Stimulated activated CD8-positive, alpha-beta memory T cell treated with anti-CD3 and anti-CD28 coated beads, Interleukin-2, amount 100 ng/mL, for 1 hour (primary cell): ENCODE results near the gene NECTIN4.
"Not testable (repeated sequence)": the region's sequence is repeated elsewhere in the genome, so short reads cannot be mapped to it uniquely, and the experiment has no call there.

Experiments used
- DNase-seq, 2 donors: peaks; one replicate each; pipeline ENCODE4 v3.0.0-alpha.2; 2020; ENCODE audit warnings: low read depth in 2 of 2

NECTIN4 gene

DNA sequence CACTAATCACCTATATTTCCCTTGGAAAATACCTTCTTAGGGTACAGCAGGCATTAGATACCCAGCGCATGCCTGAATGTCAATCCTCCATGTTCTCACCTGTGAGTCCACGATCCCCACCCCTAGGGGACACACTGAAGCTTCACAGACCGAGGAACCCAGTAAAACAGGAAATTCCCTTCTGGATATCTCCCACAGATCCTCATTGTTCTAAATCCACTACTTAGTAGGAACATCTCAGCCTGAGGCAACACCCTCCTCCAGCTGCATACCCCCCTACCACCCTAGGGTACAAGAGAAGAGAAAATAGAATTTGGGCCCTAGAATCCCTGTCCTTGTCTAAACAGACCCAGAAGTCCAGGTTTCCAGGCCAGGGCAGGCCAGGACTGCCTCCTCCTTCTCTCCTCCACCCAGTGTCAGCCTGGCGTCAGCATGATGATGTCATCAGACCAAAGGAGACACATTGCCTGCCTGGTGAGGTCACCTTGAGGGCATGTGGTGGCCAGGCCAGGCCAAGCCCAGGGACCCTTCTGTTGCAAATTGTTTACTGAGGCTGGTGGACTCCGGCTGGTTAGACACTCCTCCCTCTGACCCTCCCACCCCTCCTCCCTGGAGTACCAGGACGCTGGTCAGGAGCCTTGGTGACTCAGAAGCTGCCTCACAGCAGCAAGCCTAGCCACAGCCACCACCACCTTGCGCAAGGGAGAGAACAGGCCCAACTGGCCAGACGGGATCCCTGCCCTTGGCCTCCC lies 6.2 kb downstream of the NECTIN4 start:
- DNase-seq, result no peak

DNA sequence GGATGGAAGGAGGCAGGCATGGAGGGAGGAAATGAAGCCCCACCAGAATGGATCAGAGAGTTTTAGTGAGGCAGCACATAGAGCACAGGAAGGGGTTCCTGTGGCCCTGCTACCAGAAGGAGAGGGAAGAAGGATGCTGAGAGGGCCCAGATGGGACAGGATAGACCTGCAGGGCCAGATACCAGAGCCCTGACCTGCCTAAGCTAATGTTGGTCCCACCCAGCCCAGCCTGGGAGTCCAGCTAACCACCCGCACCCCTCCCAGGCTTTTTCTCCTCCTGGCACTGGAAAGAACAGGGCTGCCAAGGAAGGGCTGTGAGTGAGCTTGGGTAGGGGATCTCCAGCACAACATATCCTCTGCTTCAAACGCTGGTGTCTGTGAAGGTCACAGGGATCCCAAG lies 6.9 kb downstream of the NECTIN4 start:
- no peak for DNase-seq

DNA sequence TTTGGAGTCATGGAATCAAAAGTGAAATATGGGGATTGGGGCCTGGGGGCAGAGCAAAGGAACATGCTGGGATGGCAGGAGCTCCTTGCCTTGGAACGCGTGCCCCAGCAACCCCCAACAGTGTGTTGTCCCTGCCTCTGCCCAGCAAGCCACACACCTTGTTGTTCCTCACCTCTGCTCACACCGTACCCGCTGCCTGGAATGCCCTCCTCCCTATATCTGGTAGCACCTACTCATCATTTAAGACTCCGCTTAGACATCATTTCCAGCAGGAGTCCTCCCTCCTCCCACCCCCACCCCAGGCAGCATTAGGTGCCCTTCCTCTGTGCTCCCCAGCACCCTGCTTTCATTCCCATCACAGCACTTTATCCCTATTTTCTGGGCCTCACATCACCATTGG lies 7.8 kb downstream of the NECTIN4 start:
- DNase-seq, result no peak

DNA sequence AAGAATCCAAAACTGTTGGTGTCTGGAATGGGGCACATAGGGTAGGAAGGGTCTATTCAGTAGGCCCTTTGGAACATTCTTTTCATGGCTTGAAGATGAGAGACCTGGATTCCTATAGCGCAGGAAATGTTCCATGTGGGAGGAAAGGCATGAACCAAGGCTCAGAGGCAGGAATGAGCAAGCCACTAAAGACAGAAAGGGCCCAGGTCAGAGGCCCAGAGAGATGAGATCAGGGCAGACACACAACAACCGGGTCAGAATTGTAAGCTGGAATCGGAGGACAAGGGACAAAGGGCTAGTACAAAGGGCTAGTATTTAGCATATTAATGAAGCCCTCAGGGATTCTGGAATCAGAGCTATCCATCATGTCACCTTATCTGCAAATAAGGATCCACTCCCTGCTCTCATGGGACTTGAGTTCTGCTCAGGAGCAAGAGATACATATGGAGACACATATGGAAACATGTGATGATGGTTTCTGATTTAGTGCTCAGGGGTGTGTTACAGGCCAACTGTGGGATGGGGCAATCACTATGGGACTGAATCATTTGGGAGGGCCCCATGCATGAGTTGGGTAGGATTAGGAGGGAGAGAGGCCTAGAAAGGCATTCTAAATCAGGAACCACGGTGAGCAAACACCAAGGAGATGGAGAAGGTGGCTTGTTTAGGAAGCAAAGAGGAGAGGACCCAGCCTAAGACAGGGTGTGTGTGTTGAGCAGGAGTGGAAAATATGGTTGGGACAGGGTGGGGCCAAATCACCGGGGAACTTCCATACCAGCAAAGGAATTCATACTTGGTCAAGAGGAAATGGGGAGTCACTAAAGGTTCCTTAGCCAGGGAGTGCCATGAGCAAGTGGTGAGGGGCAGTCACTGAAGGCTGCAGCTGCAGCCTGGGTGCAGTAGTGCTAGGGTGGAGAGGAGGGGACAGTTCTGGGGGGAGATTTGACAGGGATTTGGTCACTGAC lies 8.6 kb downstream of the NECTIN4 start:
- DNase-seq, result no peak

DNA sequence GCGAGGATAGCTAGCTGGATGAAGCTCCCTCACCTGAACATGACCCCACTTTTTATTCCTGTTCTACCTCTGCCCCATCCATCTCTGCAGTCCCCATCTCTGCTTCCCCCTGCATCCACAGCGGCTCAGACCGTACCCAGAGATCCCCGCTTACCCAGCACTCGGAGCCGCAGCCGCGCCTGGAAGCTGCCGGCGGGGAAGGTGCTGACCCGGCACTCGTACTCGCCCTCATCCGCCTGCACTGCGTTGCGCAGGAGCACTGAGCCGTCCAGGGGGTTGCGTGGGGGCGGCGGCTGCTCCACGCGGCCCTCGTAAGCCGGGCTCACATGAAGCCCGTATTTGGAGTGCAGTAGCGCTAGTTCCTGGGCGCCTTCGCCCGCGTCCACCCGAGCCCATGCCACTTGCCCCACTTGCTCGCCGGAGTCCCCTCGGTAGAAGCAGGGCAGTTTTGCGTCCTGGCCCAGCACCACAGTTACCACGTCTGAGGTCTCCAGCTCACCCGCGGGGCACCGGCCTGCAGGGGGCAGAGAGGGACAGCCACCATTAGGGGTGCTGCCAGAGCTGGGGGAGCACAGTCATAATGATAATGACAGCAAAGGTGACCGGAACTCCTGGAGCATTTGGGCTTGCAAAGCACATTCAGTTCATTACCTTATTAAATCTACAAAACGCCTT lies 9.8 kb downstream of the NECTIN4 start:
- DNase-seq, result no peak

DNA sequence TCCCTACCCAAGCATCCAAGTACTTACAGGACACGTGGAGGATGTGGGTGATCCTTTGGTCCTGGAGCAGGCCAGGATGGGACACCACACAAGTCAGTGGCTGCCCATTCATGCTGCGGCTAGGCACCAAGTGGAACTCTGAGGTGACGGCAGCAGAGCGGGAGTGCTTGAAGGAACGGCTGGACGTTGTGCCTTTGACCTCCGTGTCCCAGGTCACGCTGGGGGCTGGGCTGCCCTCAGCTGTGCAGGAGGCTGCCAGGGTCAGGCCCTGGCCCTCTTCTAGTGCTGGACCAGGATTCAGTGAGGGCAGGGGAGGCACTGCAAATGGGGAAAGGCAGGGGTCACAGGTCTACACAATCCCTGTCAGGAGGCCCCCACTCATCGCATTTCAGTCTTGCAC lies 11.9 kb downstream of the NECTIN4 start:
- DNase-seq, result no peak

DNA sequence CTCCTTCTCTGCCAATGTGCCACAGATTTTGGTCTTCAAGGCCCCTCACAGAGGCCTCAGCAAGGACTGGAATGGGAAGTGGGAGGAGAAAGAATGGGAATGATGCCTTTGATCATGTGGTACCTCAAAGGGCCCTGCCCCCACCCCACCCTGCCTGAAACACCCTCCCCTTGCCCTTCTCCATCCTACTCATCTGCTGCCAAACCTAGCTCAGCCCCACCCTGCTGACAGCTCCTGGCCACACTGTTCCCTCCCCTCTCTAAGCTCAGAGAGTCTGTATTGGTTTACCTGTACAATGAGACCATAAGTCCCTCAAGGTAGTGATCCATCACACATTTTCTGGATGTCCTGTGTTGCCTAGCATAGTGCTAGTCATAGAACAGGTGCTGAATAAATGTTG lies 12.9 kb downstream of the NECTIN4 start:
- DNase-seq, result no peak

DNA sequence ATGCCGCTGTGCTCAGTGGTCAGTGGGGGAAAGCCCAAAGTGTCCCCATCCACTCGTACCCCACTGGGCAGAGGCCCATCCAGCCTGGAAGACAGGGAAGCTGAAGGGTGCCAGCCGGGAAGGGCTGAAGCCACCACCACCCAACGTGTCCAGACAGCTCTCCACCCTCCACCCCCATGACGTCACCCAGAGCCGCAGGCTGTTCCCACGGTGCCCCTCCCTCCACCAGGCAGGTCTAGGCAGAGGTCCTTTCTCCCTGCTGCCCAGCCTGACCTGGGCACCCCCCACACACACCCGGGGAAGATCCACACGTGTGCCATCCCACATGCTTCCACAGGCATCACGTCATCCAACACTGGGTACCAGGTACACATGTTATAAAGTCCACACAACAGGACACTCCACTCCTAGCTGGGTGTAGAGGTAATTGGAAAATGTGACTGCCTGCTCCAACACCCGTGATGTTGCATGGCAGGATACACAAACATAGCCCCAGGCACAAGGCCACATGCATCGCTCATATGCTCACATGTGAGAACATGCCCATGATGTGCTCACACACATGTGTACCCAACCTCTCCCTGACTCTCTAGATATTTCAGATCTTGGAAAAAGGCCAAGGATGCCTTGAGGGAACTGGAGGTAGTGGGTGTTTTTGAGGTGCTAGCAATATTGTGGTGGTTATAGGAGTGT lies 14.5 kb downstream of the NECTIN4 start:
- DNase-seq, result no peak

DNA sequence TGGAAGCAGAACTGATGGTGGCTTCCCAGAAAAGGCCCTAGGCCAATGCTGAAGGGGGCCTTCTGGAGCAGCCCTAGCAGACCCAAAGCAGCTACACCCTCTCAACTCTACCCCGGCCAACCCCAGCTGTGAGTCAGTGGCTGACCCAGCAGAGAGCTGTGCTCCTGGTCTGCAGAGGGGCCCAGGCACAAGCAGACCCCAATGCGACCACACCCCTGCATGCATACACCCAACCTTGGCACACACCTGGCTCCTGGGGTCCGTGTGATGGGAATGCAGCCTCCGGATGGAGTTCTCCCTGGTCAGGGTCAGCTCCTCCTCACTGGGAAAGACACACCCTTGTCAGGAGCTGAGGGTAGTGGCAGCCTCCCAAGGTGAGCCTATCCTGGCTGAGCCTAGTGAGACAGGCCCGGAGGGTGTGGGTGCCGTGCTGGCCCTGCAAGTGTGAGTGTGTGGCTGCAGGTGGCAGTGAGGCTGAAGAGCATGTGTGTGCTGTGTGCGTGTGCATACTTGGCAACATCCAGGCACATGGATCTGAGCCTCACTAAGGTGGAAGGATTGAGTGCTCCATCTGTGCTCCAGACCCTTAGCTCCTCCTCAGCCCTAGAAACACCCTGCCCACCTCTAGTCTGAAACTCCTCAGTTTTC lies 15.8 kb downstream of the NECTIN4 start:
- no peak for DNase-seq

DNA sequence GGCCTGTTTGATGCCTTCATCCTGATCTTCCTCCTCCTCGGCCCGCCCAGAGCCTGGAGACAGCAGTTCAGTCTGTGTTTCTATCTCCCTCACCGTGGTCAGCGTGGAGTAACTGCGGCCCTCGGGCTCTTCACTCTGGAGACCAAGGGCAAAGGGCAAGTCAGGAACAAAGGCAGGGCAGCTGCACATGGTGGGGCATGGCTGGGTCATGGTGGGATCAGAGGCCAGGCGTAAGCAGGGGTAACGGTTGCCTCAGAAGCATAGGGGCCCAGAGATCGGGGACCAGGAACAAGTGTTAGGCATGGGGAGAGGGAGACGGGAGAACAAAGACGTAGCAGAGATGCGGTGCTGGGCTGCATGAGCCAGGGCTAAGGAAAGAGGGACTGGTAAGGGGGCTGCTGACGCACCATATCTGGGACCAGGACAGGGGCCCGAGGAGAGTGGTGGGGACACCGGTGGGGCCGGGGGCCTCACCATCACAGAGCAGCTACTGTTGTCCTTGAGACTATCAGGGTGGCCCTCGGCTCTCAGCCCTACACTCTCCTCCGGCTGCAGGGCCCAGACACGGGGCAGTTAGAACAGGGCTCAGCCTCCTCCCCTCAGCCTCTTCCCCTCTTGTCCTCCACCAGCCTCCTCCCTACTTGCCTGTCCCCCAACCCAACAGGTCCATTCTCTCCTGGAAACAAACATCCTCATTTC lies 16.5 kb downstream of the NECTIN4 start:
- DNase-seq, result no peak

DNA sequence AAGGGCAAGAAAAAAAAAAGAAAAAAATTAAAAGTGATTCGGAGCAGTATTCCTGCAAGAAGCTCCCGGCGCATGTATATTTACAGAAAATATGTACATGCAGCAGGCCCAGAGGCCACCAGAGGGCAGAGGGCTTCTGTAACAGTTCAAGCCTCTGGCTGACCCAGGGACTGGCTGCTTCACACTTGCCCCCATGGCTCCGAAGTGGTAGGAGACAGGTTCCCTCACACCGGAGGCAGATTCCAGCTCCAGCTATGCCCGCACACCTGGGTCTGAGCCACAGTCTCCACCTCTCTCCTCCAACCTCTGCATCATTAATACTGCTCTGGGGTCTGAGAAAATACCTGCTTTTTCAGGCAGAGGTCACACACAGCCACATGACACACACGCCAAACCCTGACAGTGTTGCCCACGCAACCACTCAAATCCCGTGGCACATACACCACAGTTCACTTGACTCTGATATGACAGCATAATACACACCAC lies 17.4 kb downstream of the NECTIN4 start:
- peak in 1 of 2 donors; percentile 20 for DNase-seq

DNA sequence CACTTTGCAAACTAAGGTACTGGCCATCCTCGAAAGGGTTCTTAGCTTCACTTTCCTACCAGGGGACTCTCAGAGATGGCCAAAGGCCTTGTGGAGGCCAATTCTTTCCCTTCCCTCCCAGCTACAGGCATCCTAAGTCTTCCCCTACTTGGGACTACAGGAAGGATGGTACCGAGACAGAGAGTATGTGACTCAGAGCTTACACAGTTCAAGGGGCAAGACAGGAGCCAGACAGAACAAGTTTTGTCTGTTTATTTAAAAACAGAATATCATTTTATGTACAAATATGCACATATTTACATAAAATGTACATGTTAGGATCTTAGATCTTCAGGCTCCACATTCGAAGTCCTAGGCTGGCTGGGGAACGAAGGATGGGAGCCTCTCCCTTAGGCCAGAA lies 18.6 kb downstream of the NECTIN4 start:
- no peak for DNase-seq

DNA sequence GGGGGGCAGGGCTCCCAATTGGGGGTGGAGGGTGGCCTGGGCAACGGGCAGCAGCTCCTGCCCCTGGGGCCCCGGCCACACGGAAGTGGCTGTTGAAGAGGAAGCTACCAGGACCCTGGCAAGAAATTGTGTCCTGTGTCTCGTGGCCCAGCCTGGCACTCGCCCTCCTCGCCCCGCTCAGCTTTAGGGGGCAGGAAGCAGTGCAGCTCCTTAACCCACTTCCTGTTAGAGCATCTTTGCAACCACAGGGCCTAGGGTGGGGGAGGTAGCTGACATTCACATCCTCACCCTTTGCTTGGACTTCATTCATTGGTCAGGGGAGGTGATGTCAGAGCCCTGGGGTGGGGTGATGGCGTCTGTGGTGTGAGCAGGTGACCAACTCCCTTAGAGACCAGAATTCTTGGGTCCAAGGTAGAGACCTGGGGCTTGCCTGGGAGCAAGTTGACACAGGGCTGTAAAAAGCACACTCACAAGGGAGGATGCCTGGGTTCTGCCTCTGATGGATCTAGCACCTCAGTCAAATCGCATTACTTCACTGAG lies 19.6 kb downstream of the NECTIN4 start, which contains the start of gene ARHGAP30:
Gene ARHGAP30, minus strand, starts transcription at position 161 of the 540 bp plus-strand sequence. CDS start 267 bp downstream, outside the sequence.
- DNase-seq, result peak; percentile 63 to 66

DNA sequence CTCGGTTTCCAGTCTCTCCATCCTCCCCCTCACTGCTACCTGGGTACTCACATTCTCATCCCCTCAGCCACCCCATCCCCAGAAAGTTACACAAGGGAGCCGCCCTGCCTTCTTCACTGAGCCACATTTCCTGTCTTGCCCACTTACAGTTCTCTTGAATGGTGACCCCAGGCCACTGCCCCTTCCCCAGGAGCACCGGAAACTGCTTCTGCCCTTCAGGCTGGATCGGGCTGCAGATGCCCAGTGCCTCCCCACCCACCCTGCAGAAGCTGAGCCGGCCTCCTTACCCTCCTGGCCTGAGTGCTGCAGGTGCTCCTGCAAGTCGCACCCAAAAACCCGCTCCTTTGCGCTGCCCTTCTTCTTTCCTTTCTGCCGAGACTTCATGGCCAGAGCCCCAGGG lies 20.1 kb downstream of the NECTIN4 start:
- no peak for DNase-seq

DNA sequence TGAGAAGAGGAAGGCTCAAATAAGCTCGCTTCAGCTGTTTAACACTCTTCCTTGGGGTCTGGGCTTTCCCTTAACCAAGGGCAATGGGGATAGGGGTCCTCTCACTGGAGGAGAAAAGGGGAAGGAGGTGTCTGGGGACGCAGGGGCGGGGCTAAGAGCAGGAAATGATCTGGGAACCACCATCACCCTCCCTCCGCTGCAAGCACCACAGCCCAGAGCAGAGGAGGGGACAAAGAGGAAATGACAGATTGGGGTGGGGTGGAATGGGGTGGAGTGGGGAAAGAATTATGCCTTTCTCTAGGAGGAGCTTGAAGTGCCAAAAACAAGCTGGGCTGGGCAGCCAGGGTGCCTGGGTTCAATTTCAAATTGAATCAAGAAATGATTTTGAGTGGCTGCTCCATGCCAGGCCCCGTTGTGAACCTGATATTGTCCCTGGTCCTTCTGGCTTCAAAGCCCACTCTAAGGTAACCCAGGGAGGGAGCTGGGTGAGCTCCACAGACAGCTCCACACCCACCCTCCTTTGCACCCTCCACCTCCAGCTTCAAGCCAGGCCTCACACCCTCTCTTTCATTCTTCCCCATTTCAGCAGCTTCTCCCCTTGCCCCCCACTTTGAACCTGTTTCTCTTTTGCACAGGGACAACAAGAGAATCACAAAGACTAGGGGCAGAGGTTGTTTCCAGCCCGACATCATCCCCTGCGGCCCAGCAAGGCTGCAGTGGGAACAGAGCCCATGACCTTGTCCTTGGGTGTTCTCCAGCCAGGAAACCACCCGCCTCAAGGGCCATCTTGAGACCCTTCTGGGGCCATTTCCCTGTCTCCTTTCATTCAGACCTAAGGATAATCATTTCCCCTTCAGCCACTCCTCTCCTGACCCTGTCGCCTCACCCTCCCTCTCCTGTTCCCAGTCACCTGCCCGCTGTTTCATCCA lies 20.8 kb downstream of the NECTIN4 start:
- DNase-seq, result peak; percentile 59 to 67

DNA sequence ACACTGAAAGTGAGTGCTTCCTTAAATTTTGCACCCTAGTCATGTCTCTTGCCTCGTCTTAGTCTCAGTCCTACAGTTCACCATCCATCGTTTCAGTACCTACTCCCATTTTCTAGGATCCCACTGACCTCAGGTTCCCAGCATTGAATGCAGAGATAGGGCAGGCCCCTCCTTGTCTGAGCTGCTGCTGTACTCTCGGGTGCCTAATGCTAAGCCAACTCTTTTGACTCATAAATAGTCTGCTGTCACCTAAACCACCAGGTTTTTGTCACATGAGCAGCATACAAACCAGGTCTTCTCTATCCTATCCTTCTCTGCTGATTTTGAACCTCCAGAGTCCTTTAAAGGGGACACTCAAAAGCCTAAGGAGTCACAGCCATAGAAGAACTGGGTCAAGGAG lies 22.7 kb downstream of the NECTIN4 start:
- DNase-seq, result no peak

DNA sequence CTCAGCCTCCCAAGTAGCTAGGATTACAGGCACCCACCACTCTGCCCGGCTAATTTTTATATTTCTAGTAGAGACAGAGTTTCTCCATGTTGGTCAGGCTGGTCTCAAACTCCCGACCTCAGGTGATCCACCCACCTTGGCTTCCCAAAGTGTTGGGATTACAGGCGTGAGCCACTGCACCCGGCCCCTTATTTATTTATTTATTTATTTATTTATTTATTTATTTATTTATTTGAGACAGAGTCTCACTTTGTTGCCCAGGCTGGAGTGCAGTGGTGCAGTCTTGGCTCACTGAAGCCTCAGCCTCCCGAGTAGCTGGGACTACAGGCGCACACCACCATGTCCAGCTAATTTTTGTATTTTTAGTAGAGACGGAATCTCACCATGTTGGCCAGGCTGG lies 23.7 kb downstream of the NECTIN4 start:
- not testable (repeated sequence) for DNase-seq

DNA sequence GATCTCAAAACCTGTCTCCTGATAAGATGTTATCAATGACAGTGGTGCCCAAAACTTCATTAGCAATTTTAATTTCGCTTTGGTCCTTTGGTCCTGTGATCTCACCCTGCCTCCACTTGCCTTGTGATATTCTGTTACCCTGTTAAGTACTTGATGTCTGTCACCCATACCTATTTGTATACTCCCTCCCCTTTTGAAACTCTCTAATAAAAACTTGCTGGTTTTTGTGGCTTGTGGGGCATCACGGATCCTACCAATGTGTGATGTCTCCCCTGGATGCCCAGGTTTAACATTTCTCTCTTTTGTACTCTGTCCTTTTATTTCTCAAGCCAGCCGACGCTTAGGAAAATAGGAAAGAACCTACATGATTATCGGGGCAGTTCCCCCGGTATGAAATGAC lies 25.4 kb downstream of the NECTIN4 start:
- not testable (repeated sequence) for DNase-seq

DNA sequence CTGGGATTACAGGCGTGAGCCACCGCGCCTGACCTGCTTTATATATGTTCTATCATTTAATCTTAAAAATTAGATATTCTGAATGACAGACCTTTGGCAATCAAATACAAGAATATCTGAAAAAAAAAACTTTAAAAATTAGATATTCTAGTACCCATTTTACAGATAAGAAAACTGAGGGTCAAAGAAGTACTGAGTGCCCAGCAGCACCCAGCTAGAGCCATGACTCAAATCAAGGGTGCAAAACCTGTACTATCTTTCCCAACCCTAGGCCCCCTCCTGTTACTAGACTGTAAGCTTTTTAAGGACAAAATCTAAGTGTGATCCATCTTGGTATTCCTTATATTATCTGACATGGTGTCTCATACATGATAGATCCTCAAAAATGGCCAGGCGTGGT lies 27.9 kb downstream of the NECTIN4 start:
- DNase-seq, result no peak
